ENCODE results near the gene BTN1A1.

DNA sequence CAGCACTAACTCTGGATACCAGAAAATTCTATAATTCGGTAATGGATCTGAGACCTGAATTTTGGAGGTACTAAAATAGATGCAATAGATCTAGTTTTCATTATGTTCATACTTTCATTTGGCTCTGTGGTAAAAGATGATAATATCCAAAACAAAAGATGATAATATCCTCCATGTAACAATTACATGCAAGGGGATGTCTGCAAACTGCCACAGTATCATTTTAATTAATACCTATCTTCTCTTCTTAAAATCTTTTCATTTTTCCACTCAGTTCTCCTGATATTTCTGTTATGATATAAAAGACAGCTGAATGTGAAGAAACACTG, 26.7 kb upstream of the BTN1A1 start:
- TF ChIP-seq EZH2 (IDR thresholded peaks at IDR 0.05) (no peak), POLR2AphosphoS5 (IDR thresholded peaks at IDR 0.05; ENCODE audit: borderline replicate concordance, low read depth, low read length) (no peak)
